Coronary artery (tissue), 2 donors: ENCODE measurements around the gene TMOD4.
A peak's percentile ranks its signal among the peaks of the same experiment; 100 is the strongest.

Experiments
- DNase-seq: peaks from one replicate; pipeline ENCODE4 v3.0.0-alpha.2; 2017; ENCODE audit warnings: low spot score
- H3K27ac ChIP-seq, 2 donors: fragments of 200-600 bp; sonication (generic); one replicate each; pipeline ENCODE4 v1.5.1; 2016 to 2019
- H3K4me3 ChIP-seq: fragments of 200-600 bp; sonication (generic); 2 replicates; pipeline ENCODE4 v1.5.1; 2016; ENCODE audit warnings: mild to moderate bottlenecking, moderate library complexity
- TF ChIP-seq, protein P1 (sequence below): fragments of 200-600 bp; sonication (generic); IDR thresholded peaks from one replicate; pipeline ENCODE4 v1.5.1; 2019; ENCODE audit warnings: antibody characterized with exemption

TMOD4 gene

GRCh38 chr1:151171190-151171589, 4.6 kb downstream of the TMOD4 start:
- no peak overlapping the region for H3K27ac ChIP-seq
- TF ChIP-seq, protein P1, sequence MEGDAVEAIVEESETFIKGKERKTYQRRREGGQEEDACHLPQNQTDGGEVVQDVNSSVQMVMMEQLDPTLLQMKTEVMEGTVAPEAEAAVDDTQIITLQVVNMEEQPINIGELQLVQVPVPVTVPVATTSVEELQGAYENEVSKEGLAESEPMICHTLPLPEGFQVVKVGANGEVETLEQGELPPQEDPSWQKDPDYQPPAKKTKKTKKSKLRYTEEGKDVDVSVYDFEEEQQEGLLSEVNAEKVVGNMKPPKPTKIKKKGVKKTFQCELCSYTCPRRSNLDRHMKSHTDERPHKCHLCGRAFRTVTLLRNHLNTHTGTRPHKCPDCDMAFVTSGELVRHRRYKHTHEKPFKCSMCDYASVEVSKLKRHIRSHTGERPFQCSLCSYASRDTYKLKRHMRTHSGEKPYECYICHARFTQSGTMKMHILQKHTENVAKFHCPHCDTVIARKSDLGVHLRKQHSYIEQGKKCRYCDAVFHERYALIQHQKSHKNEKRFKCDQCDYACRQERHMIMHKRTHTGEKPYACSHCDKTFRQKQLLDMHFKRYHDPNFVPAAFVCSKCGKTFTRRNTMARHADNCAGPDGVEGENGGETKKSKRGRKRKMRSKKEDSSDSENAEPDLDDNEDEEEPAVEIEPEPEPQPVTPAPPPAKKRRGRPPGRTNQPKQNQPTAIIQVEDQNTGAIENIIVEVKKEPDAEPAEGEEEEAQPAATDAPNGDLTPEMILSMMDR: no peak
- H3K4me3 ChIP-seq: no peak overlapping the region
- DNase-seq: no peak

DNA sequence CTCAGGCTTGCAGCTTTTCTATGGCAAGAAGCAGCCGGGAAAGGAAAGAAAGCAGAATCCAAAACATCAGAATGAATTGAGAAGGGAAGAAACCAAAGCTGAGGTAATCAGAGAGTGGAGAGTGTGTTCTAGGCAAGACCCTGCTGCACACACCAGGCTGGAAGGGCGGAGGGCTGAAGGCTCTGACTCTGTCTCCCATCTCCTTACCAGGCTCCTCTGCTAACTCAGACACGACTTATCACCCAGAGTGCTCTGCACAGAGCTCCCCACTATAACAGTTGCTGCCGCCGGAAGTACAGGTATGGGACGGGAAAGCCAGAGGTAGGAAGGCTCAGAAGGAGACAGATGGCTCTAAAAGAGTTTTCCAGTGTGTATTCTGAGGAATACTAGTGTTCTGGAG, 8.7 kb downstream of the TMOD4 start:
- TF ChIP-seq, protein P1: no peak
- peak overlapping the region; percentile 77 for H3K4me3 ChIP-seq
- DNase-seq: no peak
- H3K27ac ChIP-seq: no peak overlapping the region

- peak overlapping the region; percentile 77 for H3K4me3 ChIP-seq
- DNase-seq: no peak
- TF ChIP-seq, protein P1: no peak
- peak overlapping the region; percentile 31 to 93 for H3K27ac ChIP-seq
Measured at GRCh38 chr1:151166505-151166956, 9.2 kb downstream of the TMOD4 start.

- DNase-seq: peak; percentile 99
- TF ChIP-seq, protein P1: no peak
- peak within 1 kb of the TSS; percentile 84 to 93 for H3K27ac ChIP-seq
- peak within 1 kb of the TSS; percentile 77 for H3K4me3 ChIP-seq
Measured at GRCh38 chr1:151165738-151166504, 9.9 kb downstream of the TMOD4 start, which contains the start of the genes LYSMD1 and SCNM1. Gene LYSMD1, minus strand, starts transcription at chr1:151165902. Its CDS starts 644 bp downstream, at chr1:151165258. Gene SCNM1, plus strand, starts transcription at chr1:151166144. Its CDS starts 9 bp downstream, at chr1:151166153.

DNA sequence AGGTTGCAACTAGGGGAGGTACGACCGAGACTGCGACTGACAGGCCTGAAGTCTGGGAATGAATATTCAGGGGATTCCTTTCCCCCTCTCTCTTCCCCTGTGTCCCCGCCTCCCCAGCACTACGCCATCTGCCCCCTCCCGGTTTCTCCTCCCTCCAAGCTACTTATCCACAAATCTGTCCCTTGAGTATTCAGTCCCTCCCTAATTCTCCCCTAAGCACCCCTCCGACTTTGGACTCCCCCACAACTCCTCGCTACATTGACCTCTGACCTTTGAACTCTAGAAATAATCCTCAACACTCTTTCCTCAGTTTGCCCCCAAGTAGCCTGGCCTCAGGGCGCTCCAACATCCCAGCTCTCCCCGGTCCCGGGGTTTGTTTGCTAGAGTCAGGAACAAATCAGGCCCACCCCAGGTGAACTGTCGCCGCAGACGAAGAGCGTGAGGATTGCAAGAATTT, 10.5 kb downstream of the TMOD4 start:
- DNase-seq: peak; percentile 87

GRCh38 chr1:151164732-151165280, 11.0 kb downstream of the TMOD4 start:
- Histone ChIP-seq H3K4me3 (peak overlapping the region; percentile 77), H3K27ac (peak overlapping the region; percentile 84 to 93)
- no peak for DNase-seq
- TF ChIP-seq, protein P1: no peak

More for the DNA sequence above, 10.5 kb downstream of the TMOD4 start:
- TF ChIP-seq, protein P1: no peak
- peak overlapping the region; percentile 77 for H3K4me3 ChIP-seq
- peak overlapping the region; percentile 84 to 93 for H3K27ac ChIP-seq
